ENCODE results near the gene PRKX. TPM values are rescaled to one million over a fixed set of nuclear protein-coding genes. Genes with fewer than 3 reads are reported as not detected.
"Not testable (repeated sequence)": the region's sequence is repeated elsewhere in the genome, so short reads cannot be mapped to it uniquely, and the experiment has no call there.

The PRKX gene
- 17.9 and 22.8 TPM in 2 replicates for total RNA-seq

DNA sequence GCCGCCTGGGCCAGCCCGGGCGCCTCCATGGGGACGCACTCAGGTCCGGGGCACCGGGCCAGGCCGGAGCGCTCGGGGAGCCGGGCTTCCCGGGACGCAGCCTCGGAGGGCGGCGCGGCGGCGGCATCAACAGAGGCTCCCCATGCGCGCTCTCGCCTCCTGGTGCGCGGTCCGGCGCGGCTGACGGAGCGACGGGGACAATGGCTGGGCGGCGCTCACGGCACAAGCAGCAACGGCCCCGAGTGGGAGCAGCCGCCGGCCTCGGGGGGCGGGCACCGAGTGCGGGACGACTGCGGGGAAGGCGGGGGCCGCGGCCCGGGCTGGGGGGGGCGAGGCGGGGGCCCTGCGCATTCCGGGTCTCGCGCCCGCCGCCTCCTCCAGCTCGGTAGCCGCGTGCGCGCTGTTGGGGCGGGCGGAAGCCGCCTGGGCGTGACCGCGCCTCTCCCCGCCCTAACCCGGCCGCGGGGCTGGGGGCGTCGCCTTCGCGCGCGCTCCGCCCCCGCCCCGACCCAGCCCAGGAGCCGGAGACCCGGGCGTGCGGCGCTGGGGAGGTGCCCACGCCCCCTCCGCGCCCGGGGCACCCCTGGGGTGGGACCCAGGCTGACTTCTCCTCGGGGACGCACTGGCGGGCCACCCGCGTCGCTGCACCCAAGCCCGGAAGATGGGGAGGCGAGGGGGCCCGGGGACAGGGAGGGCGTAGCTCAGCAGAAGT is at the start of gene PRKX:
Gene PRKX, minus strand, starts transcription at position 425 of the 712 bp plus-strand sequence. Its CDS starts 396 bp downstream, at position 29.
- peak; percentile 57 to 69 for DNase-seq (ENCODE audit: low read depth in 2 of 2)

GRCh38 chrX:3763111-3763510 is 49.7 kb upstream of the PRKX start:
- no peak for DNase-seq (ENCODE audit: low read depth in 2 of 2)

DNA sequence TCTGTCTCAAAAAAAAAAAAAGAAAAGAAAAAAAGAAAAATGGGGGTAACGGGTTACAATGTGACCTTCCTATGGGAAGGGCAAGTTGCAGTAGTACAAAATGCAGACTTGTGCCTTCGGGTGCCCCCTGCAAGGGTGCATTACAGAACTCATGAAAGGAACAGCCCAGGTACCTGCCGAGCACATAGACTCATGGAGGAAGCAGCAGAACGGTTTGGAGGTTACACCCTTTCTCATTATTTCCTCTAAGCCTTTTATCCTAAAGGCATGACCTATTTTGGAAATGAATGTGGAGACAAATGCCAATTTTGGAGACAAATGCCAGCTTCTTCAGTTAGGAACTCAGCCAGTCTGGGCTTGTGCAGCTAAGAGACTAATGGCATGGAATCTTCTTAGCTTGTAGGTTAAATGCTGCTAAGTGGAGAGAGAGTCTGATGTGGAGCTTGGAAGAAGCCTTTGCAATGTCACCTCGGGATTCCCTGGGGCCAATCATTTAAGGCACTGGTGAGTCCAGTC is 44.1 kb upstream of the PRKX start:
- no peak for DNase-seq (ENCODE audit: low read depth in 2 of 2)

DNA sequence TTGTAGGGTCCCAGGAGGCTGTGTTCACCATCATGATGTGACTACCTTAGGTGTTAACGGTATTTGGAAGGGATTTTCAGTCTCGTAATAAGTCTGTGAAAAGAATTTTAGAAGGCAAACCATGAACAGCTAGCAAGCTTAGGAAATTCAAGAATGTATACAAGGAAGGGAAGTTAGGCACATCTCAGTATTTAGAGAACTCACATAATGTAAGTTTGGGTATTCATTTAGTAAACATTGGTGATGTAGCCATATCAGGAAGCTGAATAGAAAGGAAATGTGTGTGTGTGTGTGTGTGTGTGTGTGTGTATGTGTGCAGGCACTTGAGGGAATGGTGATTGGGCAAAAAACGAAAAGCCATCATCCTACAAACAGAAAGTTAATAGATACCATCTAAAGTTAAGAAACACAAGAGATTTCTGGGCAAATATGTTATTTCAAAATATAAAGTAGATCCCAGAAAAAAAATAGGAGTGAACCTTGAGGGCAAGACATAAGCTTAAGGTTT is 34.7 kb upstream of the PRKX start:
- DNase-seq (ENCODE audit: low read depth in 2 of 2): peak in 1 of 2 donors; percentile 1

GRCh38 chrX:3743801-3744439 is 30.5 kb upstream of the PRKX start:
- no peak for DNase-seq (ENCODE audit: low read depth in 2 of 2)

- DNase-seq (ENCODE audit: low read depth in 2 of 2): not testable (repeated sequence)
Observed at GRCh38 chrX:3740946-3741345, 27.5 kb upstream of the PRKX start.

DNA sequence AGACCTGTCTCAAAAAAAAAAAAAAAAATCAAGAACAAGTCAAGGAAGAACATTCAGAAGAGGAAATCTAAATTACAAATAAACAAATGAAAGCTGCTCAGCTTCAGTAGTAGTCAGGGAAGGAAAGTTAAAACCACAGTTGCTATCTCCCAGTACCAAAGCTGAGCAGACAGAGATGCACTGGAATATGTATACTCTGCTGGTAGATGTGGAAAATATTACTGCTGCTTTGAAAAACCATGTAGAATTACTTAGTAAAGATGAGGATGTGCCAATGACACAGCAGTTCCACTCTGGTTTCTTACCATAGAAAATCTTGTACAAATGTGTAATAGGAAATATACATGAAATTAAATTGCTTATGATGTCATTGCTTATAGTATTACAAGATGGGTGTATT is 25.1 kb upstream of the PRKX start:
- DNase-seq (ENCODE audit: low read depth in 2 of 2): no peak

DNA sequence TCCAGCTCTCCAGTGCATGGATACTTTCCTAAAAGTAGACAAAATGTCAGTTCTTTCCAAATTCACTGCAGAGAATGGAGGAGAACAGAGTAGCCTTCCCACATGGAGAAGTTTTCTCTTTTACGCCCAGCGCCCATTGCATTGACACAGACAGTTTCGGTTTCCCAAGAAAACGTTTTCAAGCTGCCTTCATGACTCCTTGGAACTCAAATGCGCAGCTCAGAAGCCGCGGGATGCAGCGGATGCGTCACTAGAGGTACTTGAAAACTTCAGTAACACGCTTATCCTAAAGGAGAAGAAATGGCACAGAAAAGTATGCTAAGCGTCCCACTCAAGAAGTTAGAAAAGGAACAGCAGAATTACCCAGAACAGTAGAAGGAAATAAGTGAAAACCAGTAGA is 23.1 kb upstream of the PRKX start:
- not testable (repeated sequence) for DNase-seq (ENCODE audit: low read depth in 2 of 2)

GRCh38 chrX:3735891-3736290 is 22.4 kb upstream of the PRKX start:
- DNase-seq (ENCODE audit: low read depth in 2 of 2): not testable (repeated sequence)

- DNase-seq (ENCODE audit: low read depth in 2 of 2): not testable (repeated sequence)
Observed at GRCh38 chrX:3734456-3734855, 21.0 kb upstream of the PRKX start.

- no peak for DNase-seq (ENCODE audit: low read depth in 2 of 2)
Observed at GRCh38 chrX:3733043-3733430, 19.6 kb upstream of the PRKX start.

- not testable (repeated sequence) for DNase-seq (ENCODE audit: low read depth in 2 of 2)
Observed at GRCh38 chrX:3732326-3733042, 19.0 kb upstream of the PRKX start.

GRCh38 chrX:3728454-3728853 is 15.0 kb upstream of the PRKX start:
- peak in 1 of 2 donors; percentile 8 for DNase-seq (ENCODE audit: low read depth in 2 of 2)

- not testable (repeated sequence) for DNase-seq (ENCODE audit: low read depth in 2 of 2)
Observed at GRCh38 chrX:3723460-3723859, 10.0 kb upstream of the PRKX start.

- no peak for DNase-seq (ENCODE audit: low read depth in 2 of 2)
Observed at GRCh38 chrX:3717742-3718420, 4.4 kb upstream of the PRKX start.

- no peak for DNase-seq (ENCODE audit: low read depth in 2 of 2)
Observed at GRCh38 chrX:3715921-3716320, 2.5 kb upstream of the PRKX start.

DNA sequence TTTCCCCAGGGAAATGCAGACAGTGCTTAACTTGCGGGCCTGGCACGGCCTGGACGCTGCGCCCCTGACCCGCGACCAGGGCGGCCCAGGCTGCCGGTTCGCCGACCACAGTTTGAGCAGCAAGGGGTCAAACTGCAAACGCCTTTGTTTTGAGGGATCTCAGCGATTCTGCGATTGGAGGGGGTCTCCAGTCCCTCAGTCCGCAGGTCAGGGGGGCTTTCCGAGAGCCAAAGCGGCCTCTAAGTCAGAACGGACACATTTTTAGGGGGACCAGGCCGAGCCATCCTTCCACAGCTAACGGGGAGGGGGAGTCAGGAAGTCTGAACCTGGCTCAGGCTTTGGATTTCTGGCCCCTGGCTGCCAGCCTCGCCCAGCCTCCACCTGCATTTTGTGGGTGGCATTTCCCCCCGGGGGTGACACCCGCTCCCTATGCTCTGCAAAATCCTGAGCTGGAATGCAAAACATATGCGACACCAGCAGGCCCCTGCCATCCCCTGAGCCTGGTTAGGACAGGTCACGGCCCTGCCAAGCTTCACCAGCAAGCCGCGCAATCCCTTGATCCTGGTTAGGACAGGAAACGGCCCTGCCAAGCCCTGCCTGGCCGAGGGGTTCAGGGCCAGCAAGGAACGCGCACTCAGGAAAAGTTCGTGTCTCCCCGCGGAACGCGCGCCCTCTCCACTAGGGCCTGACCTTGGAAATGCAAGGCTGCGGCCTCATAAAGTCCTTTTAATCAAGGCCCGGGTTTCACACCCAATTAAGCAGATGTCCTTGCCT is 1.4 kb upstream of the PRKX start:
- not testable (repeated sequence) for DNase-seq (ENCODE audit: low read depth in 2 of 2)

DNA sequence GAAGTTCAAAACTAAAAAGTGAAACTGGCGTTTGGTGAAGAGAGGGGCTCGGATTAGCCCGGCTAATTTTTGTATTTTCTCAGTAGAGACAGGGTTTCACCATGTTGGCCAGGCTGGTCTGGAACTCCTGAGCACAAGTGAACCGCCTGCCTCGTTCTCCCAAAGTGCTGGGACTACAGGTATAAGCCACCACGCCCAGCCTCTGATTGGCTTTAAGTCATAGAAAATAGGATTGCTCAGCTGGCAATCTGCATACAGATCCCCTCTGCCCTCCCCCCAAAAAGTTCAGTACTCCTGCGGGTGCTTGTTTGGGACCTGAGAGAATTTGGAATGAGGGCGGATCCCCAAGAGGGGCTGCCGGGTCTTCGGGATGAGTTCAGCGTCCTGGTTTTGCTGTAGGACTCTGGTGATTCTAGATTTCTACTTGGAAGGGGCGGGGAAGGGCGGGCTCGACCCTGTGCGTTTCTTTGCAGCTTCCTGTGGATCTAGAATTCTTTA is 537 bp upstream of the PRKX start:
- no peak for DNase-seq (ENCODE audit: low read depth in 2 of 2)

DNA sequence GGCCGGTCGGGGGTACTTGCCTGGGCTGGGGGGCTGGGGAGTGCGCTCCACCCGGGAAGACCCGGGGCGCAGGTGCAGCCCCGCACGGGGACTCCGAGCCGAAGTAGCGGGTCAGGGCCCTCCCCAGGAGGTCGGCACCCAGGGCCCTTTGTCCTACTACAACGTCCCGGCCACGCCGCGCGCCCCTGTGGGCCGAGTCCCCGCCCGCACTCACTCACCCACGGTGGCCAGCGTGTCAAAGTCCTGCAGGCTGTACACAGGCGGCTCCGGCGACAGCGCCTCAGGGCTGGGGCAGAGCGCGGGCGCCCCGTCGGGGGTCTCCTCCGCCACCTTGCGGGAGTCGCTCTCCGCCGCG is 602 bp downstream of the PRKX start:
- DNase-seq (ENCODE audit: low read depth in 2 of 2): no peak

GRCh38 chrX:3712051-3712869 is 1.2 kb downstream of the PRKX start:
- DNase-seq (ENCODE audit: low read depth in 2 of 2): peak; percentile 47 to 63

All from lung microvascular endothelial cell (primary cell).